ENCODE measurements around the gene CRYBA2.

DNA sequence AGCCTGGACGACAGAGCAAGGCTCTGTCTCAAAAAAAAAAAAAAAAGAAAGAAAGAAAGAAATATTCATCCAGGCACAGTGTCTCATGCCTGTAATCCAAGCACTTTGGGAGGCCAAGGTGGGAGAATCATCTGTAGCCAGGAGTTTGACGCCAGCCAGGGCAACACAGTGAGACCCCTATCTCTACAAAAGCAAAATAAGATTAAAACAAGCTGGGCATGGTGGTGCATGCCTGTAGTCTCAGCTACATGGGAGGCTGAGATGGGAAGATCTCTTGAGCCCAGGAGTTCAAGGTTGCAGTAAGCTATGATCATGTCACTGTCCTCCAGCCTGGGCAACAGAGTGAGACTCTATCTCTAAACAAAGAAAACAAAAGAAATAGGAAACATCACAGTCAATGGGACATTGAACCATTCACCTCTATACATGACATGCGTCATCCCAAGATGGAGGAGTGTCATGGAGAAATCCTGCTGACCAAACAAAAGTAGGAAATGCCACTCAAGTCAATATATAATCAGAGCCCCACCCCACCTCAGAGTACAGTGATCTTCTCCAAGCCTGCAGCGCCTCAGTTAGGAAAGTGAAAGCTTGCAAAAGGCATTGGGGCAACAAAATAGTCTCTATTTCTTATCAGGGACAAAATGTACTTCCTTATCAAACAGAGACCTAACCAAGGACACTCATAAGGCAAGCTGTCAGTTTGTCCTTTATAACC is 18.0 kb downstream of the CRYBA2 start:
- TF ChIP-seq, protein P1, sequence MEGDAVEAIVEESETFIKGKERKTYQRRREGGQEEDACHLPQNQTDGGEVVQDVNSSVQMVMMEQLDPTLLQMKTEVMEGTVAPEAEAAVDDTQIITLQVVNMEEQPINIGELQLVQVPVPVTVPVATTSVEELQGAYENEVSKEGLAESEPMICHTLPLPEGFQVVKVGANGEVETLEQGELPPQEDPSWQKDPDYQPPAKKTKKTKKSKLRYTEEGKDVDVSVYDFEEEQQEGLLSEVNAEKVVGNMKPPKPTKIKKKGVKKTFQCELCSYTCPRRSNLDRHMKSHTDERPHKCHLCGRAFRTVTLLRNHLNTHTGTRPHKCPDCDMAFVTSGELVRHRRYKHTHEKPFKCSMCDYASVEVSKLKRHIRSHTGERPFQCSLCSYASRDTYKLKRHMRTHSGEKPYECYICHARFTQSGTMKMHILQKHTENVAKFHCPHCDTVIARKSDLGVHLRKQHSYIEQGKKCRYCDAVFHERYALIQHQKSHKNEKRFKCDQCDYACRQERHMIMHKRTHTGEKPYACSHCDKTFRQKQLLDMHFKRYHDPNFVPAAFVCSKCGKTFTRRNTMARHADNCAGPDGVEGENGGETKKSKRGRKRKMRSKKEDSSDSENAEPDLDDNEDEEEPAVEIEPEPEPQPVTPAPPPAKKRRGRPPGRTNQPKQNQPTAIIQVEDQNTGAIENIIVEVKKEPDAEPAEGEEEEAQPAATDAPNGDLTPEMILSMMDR (conservative IDR thresholded peaks at IDR 0.05), result no peak
- TF ChIP-seq EZH2 (IDR thresholded peaks at IDR 0.05; ENCODE audit: low read depth), result no peak
